WTC11 (cell line): ENCODE measurements around the gene CAMTA1. TPM values are rescaled to one million over a fixed set of nuclear protein-coding genes. Genes with fewer than 3 reads are reported as not detected.
"Not testable (repeated sequence)": the region's sequence is repeated elsewhere in the genome, so short reads cannot be mapped to it uniquely, and the experiment has no call there.

ENCODE experiments used
- ATAC-seq: fragments of 200-7000 bp; cut with Tn5 transposase; 2 replicates; pipeline ENCODE4 v1.10.0; 2021; ENCODE audit warnings: mild to moderate bottlenecking, moderate library complexity
- CTCF ChIA-PET: fragments of 300-600 bp; sonication (Branson Sonifier 250); formaldehyde crosslinking; loops from one replicate; lab custom pipeline; 2021; ENCODE audit warnings: antibody characterized with exemption; lab: Charles Lee
- POLR2A ChIA-PET: fragments of 350-600 bp; sonication (Branson Sonifier 250); formaldehyde crosslinking; loops from one replicate; lab custom pipeline; 2021; ENCODE audit warnings: antibody characterized with exemption; lab: Charles Lee
- DNase-seq: peaks from one replicate; pipeline ENCODE4 v3.0.0; 2021; ENCODE audit warnings: low spot score
- H3K27ac Mint-ChIP-seq: 2 replicates; pipeline ENCODE4 v1.8.0; 2021; ENCODE audit warnings: mixed read lengths
- H3K27me3 Mint-ChIP-seq: 2 replicates; pipeline ENCODE4 v1.8.0; 2021; ENCODE audit warnings: low read depth, mild to moderate bottlenecking, moderate library complexity, mixed read lengths
- H3K36me3 Mint-ChIP-seq: 2 replicates; pipeline ENCODE4 v1.8.0; 2021; ENCODE audit warnings: mixed read lengths
- H3K4me1 Mint-ChIP-seq: 2 replicates; pipeline ENCODE4 v1.8.0; 2022; ENCODE audit warnings: mixed read lengths
- H3K4me3 Mint-ChIP-seq: 2 replicates; pipeline ENCODE4 v1.8.0; 2021; ENCODE audit warnings: mild to moderate bottlenecking, moderate library complexity, mixed read lengths
- H3K9me3 Mint-ChIP-seq: 2 replicates; pipeline ENCODE4 v1.8.0; 2021; ENCODE audit warnings: mixed read lengths
- FOXP1 ChIP-seq: sonication (generic); formaldehyde crosslinking; IDR thresholded peaks from 2 replicates; pipeline ENCODE4 v1.8.0; 2022; ENCODE audit warnings: missing genetic modification reagents, mild to moderate bottlenecking, moderate library complexity, borderline replicate concordance
- OVOL2 ChIP-seq: fragments of 250-450 bp; sonication (Bioruptor Pico); IDR thresholded peaks from 2 replicates; pipeline ENCODE4 v1.9.0; 2021; ENCODE audit warnings: mild to moderate bottlenecking, borderline replicate concordance
- PRDM15 ChIP-seq: sonication (generic); formaldehyde crosslinking; IDR thresholded peaks from 2 replicates; pipeline ENCODE4 v1.8.0; 2022; ENCODE audit warnings: missing genetic modification reagents
- PRRX2 ChIP-seq: fragments of 250-450 bp; sonication (Bioruptor Pico); IDR thresholded peaks from 2 replicates; pipeline ENCODE4 v1.8.0; 2021; ENCODE audit warnings: mild to moderate bottlenecking
- SMAD4 ChIP-seq: sonication (generic); formaldehyde crosslinking; IDR thresholded peaks from 2 replicates; pipeline ENCODE4 v1.8.0; 2022; ENCODE audit warnings: mild to moderate bottlenecking, missing genetic modification reagents
- ZNF281 ChIP-seq: sonication (generic); formaldehyde crosslinking; IDR thresholded peaks from 2 replicates; pipeline ENCODE4 v1.8.0; 2023; ENCODE audit warnings: mild to moderate bottlenecking, missing genetic modification reagents
- ZNF317 ChIP-seq: sonication (generic); formaldehyde crosslinking; IDR thresholded peaks from 2 replicates; pipeline ENCODE4 v1.8.1; 2023; ENCODE audit warnings: low read depth, mild to moderate bottlenecking, moderate library complexity, missing genetic modification reagents, borderline replicate concordance
- ZNF396 ChIP-seq: fragments of 250-450 bp; sonication (Bioruptor Pico); IDR thresholded peaks from 2 replicates; pipeline ENCODE4 v1.8.0; 2021; ENCODE audit warnings: mild to moderate bottlenecking, moderate library complexity, borderline replicate concordance
- ZNF416 ChIP-seq: fragments of 250-450 bp; sonication (Bioruptor Pico); IDR thresholded peaks from 2 replicates; pipeline ENCODE4 v1.9.0; 2021; ENCODE audit warnings: mild to moderate bottlenecking, inconsistent platforms
- total RNA-seq: library from RNA; stranded (reverse); gene quantifications from 3 replicates; pipeline ENCODE4 v1.2.3, GENCODE V29; 2021
- TF ChIP-seq, protein P1 (sequence below): fragments of 200-600 bp; IDR thresholded peaks from 2 replicates; pipeline ENCODE4 v1.8.0; 2022; ENCODE audit warnings: antibody characterized with exemption
- TF ChIP-seq, protein P2 (sequence below): sonication (generic); formaldehyde crosslinking; IDR thresholded peaks from 2 replicates; pipeline ENCODE4 v1.8.1; 2022; ENCODE audit warnings: low read depth, mild to moderate bottlenecking, moderate library complexity, missing genetic modification reagents, borderline replicate concordance

The CAMTA1 gene
- total RNA-seq, 1 experiment from 2014 or later = 86.4 TPM

DNA sequence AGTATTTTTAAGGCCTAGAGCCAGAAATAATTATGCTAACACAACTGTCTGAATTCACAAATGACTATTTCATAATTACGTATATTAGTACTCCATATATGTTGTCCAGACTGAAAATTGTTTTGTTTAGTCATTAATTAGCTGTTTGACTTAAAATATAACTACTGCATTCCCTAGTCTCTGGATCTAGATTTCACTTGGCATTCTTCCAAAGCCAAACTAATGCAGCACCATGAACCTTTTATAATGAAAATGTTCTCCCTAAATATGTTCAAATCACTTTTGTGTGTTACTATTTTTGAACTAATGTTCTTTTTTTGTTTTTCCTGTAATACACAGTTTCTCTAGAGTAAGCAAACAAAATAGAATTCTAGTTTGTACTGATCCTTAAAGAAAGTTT is 46.1 kb downstream of the CAMTA1 start (continued):
- no peak for TF ChIP-seq ZNF281 (CRISPR knock-in tag)
- TF ChIP-seq, all 79 proteins: peak for 0

GRCh38 chr1:6832006-6832405 is 46.8 kb downstream of the CAMTA1 start:
- H3K27me3 Mint-ChIP-seq, H3K36me3 Mint-ChIP-seq, H3K4me3 Mint-ChIP-seq, ATAC-seq, H3K9me3 Mint-ChIP-seq, DNase-seq, POLR2A ChIA-PET: not testable (repeated sequence)
- H3K27ac Mint-ChIP-seq = peak overlapping the region; percentile 77; the same call in 1 of the 2 replicates
- H3K4me1 Mint-ChIP-seq = peaks cover 13% of the 10 kb centered on the region
- CTCF ChIA-PET = interaction anchor here (0.6 kb wide), 1 partner anchor 643 kb away, joined by 3 read pairs; no protein-coding TSS in a partner anchor

GRCh38 chr1:6832531-6833188 is 47.4 kb downstream of the CAMTA1 start:
- Mint-ChIP-seq H3K36me3 (peaks cover 8% of the 10 kb centered on the region), H3K9me3 (peaks cover 5% of the 10 kb centered on the region), H3K4me1 (peaks cover 7% of the 10 kb centered on the region; the same call in 1 of the 2 replicates), H3K27me3 (no peaks in the 10 kb centered on the region), H3K4me3 (no peak overlapping the region), H3K27ac (peak overlapping the region; percentile 77)
- TF ChIP-seq PRDM15 (CRISPR knock-in tag) = peak; percentile 46; the same call in 1 of the 2 replicates
- TF ChIP-seq PRRX2 (CRISPR knock-in tag) = no peak
- no peak for ATAC-seq
- ChIA-PET POLR2A (no interaction called here), CTCF (interaction anchor here (0.6 kb wide), 1 partner anchor 642 kb away, joined by 3 read pairs; no protein-coding TSS in a partner anchor)
- no peak for DNase-seq

- Mint-ChIP-seq H3K27me3 (no peaks in the 10 kb centered on the region), H3K4me3 (no peak overlapping the region), H3K4me1 (peaks cover 7% of the 10 kb centered on the region; the same call in 1 of the 2 replicates), H3K36me3 (peaks cover 11% of the 10 kb centered on the region), H3K9me3 (peaks cover 5% of the 10 kb centered on the region), H3K27ac (no peak overlapping the region)
- ChIA-PET POLR2A (interaction anchor here (0.7 kb wide), 1 partner anchor 207 kb away, joined by 3 read pairs; no protein-coding TSS in a partner anchor), CTCF (no interaction called here)
- DNase-seq (no peak), ATAC-seq (no peak)
- TF ChIP-seq ZNF416 (no peak), FOXP1 (CRISPR knock-in tag) (no peak), PRDM15 (CRISPR knock-in tag) (no peak), ZNF396 (CRISPR knock-in tag) (no peak), ZNF317 (CRISPR knock-in tag) (no peak), OVOL2 (CRISPR knock-in tag) (no peak), SMAD4 (no peak)
- TF ChIP-seq, protein P1, sequence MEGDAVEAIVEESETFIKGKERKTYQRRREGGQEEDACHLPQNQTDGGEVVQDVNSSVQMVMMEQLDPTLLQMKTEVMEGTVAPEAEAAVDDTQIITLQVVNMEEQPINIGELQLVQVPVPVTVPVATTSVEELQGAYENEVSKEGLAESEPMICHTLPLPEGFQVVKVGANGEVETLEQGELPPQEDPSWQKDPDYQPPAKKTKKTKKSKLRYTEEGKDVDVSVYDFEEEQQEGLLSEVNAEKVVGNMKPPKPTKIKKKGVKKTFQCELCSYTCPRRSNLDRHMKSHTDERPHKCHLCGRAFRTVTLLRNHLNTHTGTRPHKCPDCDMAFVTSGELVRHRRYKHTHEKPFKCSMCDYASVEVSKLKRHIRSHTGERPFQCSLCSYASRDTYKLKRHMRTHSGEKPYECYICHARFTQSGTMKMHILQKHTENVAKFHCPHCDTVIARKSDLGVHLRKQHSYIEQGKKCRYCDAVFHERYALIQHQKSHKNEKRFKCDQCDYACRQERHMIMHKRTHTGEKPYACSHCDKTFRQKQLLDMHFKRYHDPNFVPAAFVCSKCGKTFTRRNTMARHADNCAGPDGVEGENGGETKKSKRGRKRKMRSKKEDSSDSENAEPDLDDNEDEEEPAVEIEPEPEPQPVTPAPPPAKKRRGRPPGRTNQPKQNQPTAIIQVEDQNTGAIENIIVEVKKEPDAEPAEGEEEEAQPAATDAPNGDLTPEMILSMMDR = no peak
- TF ChIP-seq, protein P2, sequence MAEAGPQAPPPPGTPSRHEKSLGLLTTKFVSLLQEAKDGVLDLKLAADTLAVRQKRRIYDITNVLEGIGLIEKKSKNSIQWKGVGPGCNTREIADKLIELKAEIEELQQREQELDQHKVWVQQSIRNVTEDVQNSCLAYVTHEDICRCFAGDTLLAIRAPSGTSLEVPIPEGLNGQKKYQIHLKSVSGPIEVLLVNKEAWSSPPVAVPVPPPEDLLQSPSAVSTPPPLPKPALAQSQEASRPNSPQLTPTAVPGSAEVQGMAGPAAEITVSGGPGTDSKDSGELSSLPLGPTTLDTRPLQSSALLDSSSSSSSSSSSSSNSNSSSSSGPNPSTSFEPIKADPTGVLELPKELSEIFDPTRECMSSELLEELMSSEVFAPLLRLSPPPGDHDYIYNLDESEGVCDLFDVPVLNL (CRISPR knock-in tag) = no peak
These were observed 48.5 kb downstream of the CAMTA1 start for GRCh38 chr1:6833804-6834203.
